ENCODE results near the gene ALMS1.
A peak's percentile ranks its signal among the peaks of the same experiment; 100 is the strongest.
"Not testable (repeated sequence)": the region's sequence is repeated elsewhere in the genome, so short reads cannot be mapped to it uniquely, and the experiment has no call there.

The ALMS1 gene

GRCh38 chr2:73426176-73426575 lies 40.5 kb downstream of the ALMS1 start:
- DNase-seq (no peak), ATAC-seq (no peak)
- Mint-ChIP-seq H3K9me3 (no peaks in the 10 kb centered on the region), H3K4me1 (no peaks in the 10 kb centered on the region), H3K4me3 (no peak overlapping the region), H3K27me3 (no peaks in the 10 kb centered on the region), H3K36me3 (ENCODE audit: low read depth) (peaks cover 18% of the 10 kb centered on the region), H3K27ac (no peak overlapping the region)

GRCh38 chr2:73436019-73436418 lies 50.4 kb downstream of the ALMS1 start:
- no peaks in the 10 kb centered on the region for H3K27me3 Mint-ChIP-seq
- no peak overlapping the region for H3K27ac Mint-ChIP-seq
- H3K9me3 Mint-ChIP-seq = no peaks in the 10 kb centered on the region
- H3K4me3 Mint-ChIP-seq = no peak overlapping the region
- peaks cover 14% of the 10 kb centered on the region for H3K36me3 Mint-ChIP-seq (ENCODE audit: low read depth)
- ATAC-seq (no peak), DNase-seq (no peak)
- no peaks in the 10 kb centered on the region for H3K4me1 Mint-ChIP-seq

GRCh38 chr2:73444202-73444601 lies 58.6 kb downstream of the ALMS1 start:
- Mint-ChIP-seq H3K27ac (no peak overlapping the region), H3K27me3 (no peaks in the 10 kb centered on the region), H3K4me3 (no peak overlapping the region), H3K36me3 (ENCODE audit: low read depth) (peaks cover 41% of the 10 kb centered on the region), H3K9me3 (no peaks in the 10 kb centered on the region), H3K4me1 (no peaks in the 10 kb centered on the region)
- DNase-seq (no peak), ATAC-seq (no peak)

GRCh38 chr2:73448856-73449255 lies 63.2 kb downstream of the ALMS1 start:
- H3K27me3 Mint-ChIP-seq = no peaks in the 10 kb centered on the region
- H3K36me3 Mint-ChIP-seq (ENCODE audit: low read depth) = peaks cover 49% of the 10 kb centered on the region
- ATAC-seq (no peak), DNase-seq (no peak)
- H3K4me3 Mint-ChIP-seq = no peak overlapping the region
- H3K9me3 Mint-ChIP-seq = no peaks in the 10 kb centered on the region
- no peak overlapping the region for H3K27ac Mint-ChIP-seq
- no peaks in the 10 kb centered on the region for H3K4me1 Mint-ChIP-seq

GRCh38 chr2:73449404-73449803 lies 63.8 kb downstream of the ALMS1 start:
- no peaks in the 10 kb centered on the region for H3K4me1 Mint-ChIP-seq
- DNase-seq = no peak
- no peak overlapping the region for H3K4me3 Mint-ChIP-seq
- H3K36me3 Mint-ChIP-seq (ENCODE audit: low read depth) = peaks cover 47% of the 10 kb centered on the region
- no peak overlapping the region for H3K27ac Mint-ChIP-seq
- H3K9me3 Mint-ChIP-seq = no peaks in the 10 kb centered on the region
- no peak for ATAC-seq
- H3K27me3 Mint-ChIP-seq = no peaks in the 10 kb centered on the region

GRCh38 chr2:73451263-73451972 lies 65.8 kb downstream of the ALMS1 start:
- no peak overlapping the region for H3K27ac Mint-ChIP-seq

GRCh38 chr2:73457982-73458381 lies 72.3 kb downstream of the ALMS1 start:
- DNase-seq (no peak), ATAC-seq (no peak)
- Mint-ChIP-seq H3K4me1 (no peaks in the 10 kb centered on the region), H3K9me3 (peaks cover 9% of the 10 kb centered on the region), H3K36me3 (ENCODE audit: low read depth) (peaks cover 36% of the 10 kb centered on the region), H3K27me3 (no peaks in the 10 kb centered on the region), H3K27ac (no peak overlapping the region), H3K4me3 (no peak overlapping the region)

More at GRCh38 chr2:73451263-73451972, 65.8 kb downstream of the ALMS1 start:
- Mint-ChIP-seq H3K4me3 (no peak overlapping the region), H3K4me1 (no peaks in the 10 kb centered on the region), H3K36me3 (ENCODE audit: low read depth) (peaks cover 43% of the 10 kb centered on the region), H3K27me3 (no peaks in the 10 kb centered on the region), H3K9me3 (no peaks in the 10 kb centered on the region)
- no peak for ATAC-seq
- DNase-seq = no peak

- H3K4me1 Mint-ChIP-seq, DNase-seq, H3K27ac Mint-ChIP-seq, H3K27me3 Mint-ChIP-seq, ATAC-seq, H3K4me3 Mint-ChIP-seq, H3K9me3 Mint-ChIP-seq: not testable (repeated sequence)
- peaks cover 23% of the 10 kb centered on the region for H3K36me3 Mint-ChIP-seq (ENCODE audit: low read depth)
Measured at GRCh38 chr2:73462388-73462787, 76.8 kb downstream of the ALMS1 start.

GRCh38 chr2:73468376-73468775 lies 82.7 kb downstream of the ALMS1 start:
- DNase-seq (no peak), ATAC-seq (no peak)
- no peaks in the 10 kb centered on the region for H3K4me1 Mint-ChIP-seq
- H3K4me3 Mint-ChIP-seq = no peak overlapping the region
- H3K27ac Mint-ChIP-seq = no peak overlapping the region
- H3K9me3 Mint-ChIP-seq = no peaks in the 10 kb centered on the region
- no peaks in the 10 kb centered on the region for H3K36me3 Mint-ChIP-seq (ENCODE audit: low read depth)
- no peaks in the 10 kb centered on the region for H3K27me3 Mint-ChIP-seq

- DNase-seq, H3K4me3 Mint-ChIP-seq, H3K27ac Mint-ChIP-seq, H3K27me3 Mint-ChIP-seq, H3K4me1 Mint-ChIP-seq, ATAC-seq, H3K9me3 Mint-ChIP-seq: not testable (repeated sequence)
- peaks cover 34% of the 10 kb centered on the region for H3K36me3 Mint-ChIP-seq (ENCODE audit: low read depth)
Measured at GRCh38 chr2:73483874-73484273, 98.2 kb downstream of the ALMS1 start.

- Mint-ChIP-seq H3K27ac (no peak overlapping the region), H3K36me3 (ENCODE audit: low read depth) (peaks cover 53% of the 10 kb centered on the region), H3K27me3 (no peaks in the 10 kb centered on the region), H3K9me3 (no peaks in the 10 kb centered on the region), H3K4me3 (no peak overlapping the region), H3K4me1 (peaks cover 2% of the 10 kb centered on the region)
- no peak for DNase-seq
- no peak for ATAC-seq
Measured at GRCh38 chr2:73487112-73487657, 101.5 kb downstream of the ALMS1 start.

GRCh38 chr2:73488079-73488478 lies 102.4 kb downstream of the ALMS1 start:
- H3K4me3 Mint-ChIP-seq = no peak overlapping the region
- H3K36me3 Mint-ChIP-seq (ENCODE audit: low read depth) = peaks cover 54% of the 10 kb centered on the region
- H3K9me3 Mint-ChIP-seq = no peaks in the 10 kb centered on the region
- ATAC-seq (no peak), DNase-seq (no peak)
- H3K27me3 Mint-ChIP-seq = no peaks in the 10 kb centered on the region
- H3K27ac Mint-ChIP-seq = no peak overlapping the region
- H3K4me1 Mint-ChIP-seq = peaks cover 2% of the 10 kb centered on the region

- H3K27me3 Mint-ChIP-seq = no peaks in the 10 kb centered on the region
- ATAC-seq (no peak), DNase-seq (no peak)
- H3K9me3 Mint-ChIP-seq = no peaks in the 10 kb centered on the region
- H3K4me3 Mint-ChIP-seq = no peak overlapping the region
- H3K4me1 Mint-ChIP-seq = peaks cover 6% of the 10 kb centered on the region
- peaks cover 57% of the 10 kb centered on the region for H3K36me3 Mint-ChIP-seq (ENCODE audit: low read depth)
- H3K27ac Mint-ChIP-seq = no peak overlapping the region
Measured at GRCh38 chr2:73489053-73489452, 103.4 kb downstream of the ALMS1 start.

- no peak overlapping the region for H3K4me3 Mint-ChIP-seq
- H3K4me1 Mint-ChIP-seq = peaks cover 8% of the 10 kb centered on the region
- H3K27ac Mint-ChIP-seq = no peak overlapping the region
- DNase-seq = peak; percentile 8
- peaks cover 39% of the 10 kb centered on the region for H3K36me3 Mint-ChIP-seq (ENCODE audit: low read depth)
- no peaks in the 10 kb centered on the region for H3K9me3 Mint-ChIP-seq
- peak; percentile 97 for ATAC-seq
- no peaks in the 10 kb centered on the region for H3K27me3 Mint-ChIP-seq
Measured at GRCh38 chr2:73494031-73494430, 108.4 kb downstream of the ALMS1 start.

GRCh38 chr2:73503992-73504570 lies 118.4 kb downstream of the ALMS1 start:
- Mint-ChIP-seq H3K4me1 (no peaks in the 10 kb centered on the region), H3K36me3 (ENCODE audit: low read depth) (peaks cover 44% of the 10 kb centered on the region), H3K27ac (no peak overlapping the region), H3K27me3 (no peaks in the 10 kb centered on the region), H3K4me3 (no peak overlapping the region), H3K9me3 (peaks cover 29% of the 10 kb centered on the region)
- DNase-seq (no peak), ATAC-seq (no peak)

Data from activated naive CD8-positive, alpha-beta T cell treated with anti-CD3 and anti-CD28 coated beads, Interleukin-2, amount 50 U/mL, for 24 hours (primary cell).